Measurements from ENCODE around the gene EYS. TPM values are rescaled to one million over a fixed set of nuclear protein-coding genes. Genes with fewer than 3 reads are reported as not detected.
"Not testable (repeated sequence)": the region's sequence is repeated elsewhere in the genome, so short reads cannot be mapped to it uniquely, and the experiment has no call there.

Gene EYS
- total RNA-seq, 4 donors from 2014 or later, result under 0.01 TPM; not detected in 3

DNA sequence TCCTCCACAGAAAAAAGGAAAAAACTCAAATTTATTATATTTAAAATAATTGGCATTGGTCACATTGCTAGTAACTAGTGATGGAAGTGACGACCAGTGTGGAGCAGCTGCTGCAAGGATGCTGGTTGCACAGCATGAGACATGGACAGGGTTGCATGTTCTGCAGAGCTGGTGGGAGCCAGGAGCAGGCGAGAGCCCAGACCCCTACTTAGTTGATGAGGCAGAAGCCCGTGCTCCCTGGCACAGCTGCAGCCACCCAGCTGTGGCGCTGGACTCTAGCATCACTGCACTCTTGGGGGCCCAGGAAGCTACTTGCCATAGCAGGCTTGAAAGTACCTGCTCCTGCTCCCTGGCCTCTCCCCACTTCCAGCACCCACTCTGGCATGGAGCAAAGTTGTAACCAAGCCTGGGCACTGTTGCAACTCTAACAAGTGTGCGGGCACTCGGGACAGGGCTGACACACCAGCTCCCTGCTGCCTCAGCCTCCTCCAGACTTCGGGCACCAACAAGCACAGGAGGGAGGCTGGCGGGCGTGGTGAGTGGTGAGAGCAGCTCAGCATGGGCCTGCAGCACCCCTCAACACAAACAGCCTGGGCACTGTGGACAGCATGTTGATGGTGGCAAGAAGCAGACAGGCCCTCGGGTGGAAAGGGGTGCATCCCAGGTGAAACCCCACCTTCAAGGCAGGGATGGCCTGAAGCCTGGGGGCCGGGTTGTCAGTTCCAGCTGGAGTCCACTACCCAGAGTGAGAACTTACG lies 69.6 kb downstream of the EYS start:
- DNase-seq (ENCODE audit: extremely low spot score), result no peak
- Histone ChIP-seq H3K9me3 (no peaks in the 10 kb centered on the region), H3K27me3 (peaks cover 0 to 3% (median 0%) of the 10 kb centered on the region in 4 donors), H3K4me1 (no peaks in the 10 kb centered on the region), H3K36me3 (no peaks in the 10 kb centered on the region), H3K4me3 (no peak overlapping the region), H3K27ac (replicated peaks in 1 of 4) (no peak overlapping the region)
- WGBS, result 87% methylated on average over 10 of the region's 12 CpGs
- intact Hi-C loops (cut with DNase I), result no loop called here
- TF ChIP-seq POLR2A (IDR thresholded peaks at IDR 0.05; ENCODE audit: low read depth) (no peak), POLR2AphosphoS5 (IDR thresholded peaks at IDR 0.05) (no peak), EP300 (IDR thresholded peaks at IDR 0.05) (no peak)
- TF ChIP-seq, protein P1, sequence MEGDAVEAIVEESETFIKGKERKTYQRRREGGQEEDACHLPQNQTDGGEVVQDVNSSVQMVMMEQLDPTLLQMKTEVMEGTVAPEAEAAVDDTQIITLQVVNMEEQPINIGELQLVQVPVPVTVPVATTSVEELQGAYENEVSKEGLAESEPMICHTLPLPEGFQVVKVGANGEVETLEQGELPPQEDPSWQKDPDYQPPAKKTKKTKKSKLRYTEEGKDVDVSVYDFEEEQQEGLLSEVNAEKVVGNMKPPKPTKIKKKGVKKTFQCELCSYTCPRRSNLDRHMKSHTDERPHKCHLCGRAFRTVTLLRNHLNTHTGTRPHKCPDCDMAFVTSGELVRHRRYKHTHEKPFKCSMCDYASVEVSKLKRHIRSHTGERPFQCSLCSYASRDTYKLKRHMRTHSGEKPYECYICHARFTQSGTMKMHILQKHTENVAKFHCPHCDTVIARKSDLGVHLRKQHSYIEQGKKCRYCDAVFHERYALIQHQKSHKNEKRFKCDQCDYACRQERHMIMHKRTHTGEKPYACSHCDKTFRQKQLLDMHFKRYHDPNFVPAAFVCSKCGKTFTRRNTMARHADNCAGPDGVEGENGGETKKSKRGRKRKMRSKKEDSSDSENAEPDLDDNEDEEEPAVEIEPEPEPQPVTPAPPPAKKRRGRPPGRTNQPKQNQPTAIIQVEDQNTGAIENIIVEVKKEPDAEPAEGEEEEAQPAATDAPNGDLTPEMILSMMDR (IDR thresholded peaks at IDR 0.05), result no peak

- intact Hi-C loops (cut with DNase I), result no loop called here
- H3K4me1 ChIP-seq, result no peaks in the 10 kb centered on the region
- no peak for DNase-seq (ENCODE audit: extremely low spot score)
- 93% methylated on average over 1 of the region's 1 CpG for WGBS
- H3K36me3 ChIP-seq, result no peaks in the 10 kb centered on the region
- no peak overlapping the region for H3K4me3 ChIP-seq
- H3K9me3 ChIP-seq, result no peaks in the 10 kb centered on the region
- peaks cover 0 to 3% (median 0%) of the 10 kb centered on the region in 4 donors for H3K27me3 ChIP-seq
- no peak overlapping the region for H3K27ac ChIP-seq (replicated peaks in 1 of 4)
- TF ChIP-seq, protein P1 (IDR thresholded peaks at IDR 0.05), result no peak
- TF ChIP-seq POLR2A (IDR thresholded peaks at IDR 0.05; ENCODE audit: low read depth) (no peak), POLR2AphosphoS5 (IDR thresholded peaks at IDR 0.05) (no peak), EP300 (IDR thresholded peaks at IDR 0.05) (no peak)
Observed at GRCh38 chr6:65633501-65633900, 73.5 kb downstream of the EYS start.

DNA sequence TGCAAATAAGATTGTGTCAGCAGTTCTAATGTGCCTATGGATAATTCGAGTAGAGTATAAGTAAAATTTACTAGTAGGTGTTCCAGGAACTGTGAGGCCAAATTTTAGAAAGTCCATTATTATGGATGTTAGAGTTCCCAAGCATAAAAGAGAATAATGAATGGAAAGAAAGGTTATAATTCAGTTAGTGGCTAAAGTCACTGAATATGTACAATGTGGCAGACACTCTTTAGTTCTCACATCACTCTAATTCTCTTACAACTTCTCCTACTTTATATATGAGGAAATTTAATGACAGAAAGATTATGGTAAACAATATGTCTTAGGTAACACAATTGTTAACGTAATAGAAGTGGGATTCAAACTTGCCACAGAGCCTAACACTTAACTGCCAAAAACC lies 75.3 kb downstream of the EYS start:
- Histone ChIP-seq H3K9me3 (no peaks in the 10 kb centered on the region), H3K4me1 (no peaks in the 10 kb centered on the region), H3K27me3 (no peaks in the 10 kb centered on the region), H3K4me3 (no peak overlapping the region), H3K27ac (replicated peaks in 1 of 4) (no peak overlapping the region), H3K36me3 (no peaks in the 10 kb centered on the region)
- DNase-seq (ENCODE audit: extremely low spot score), result no peak
- TF ChIP-seq POLR2AphosphoS5 (IDR thresholded peaks at IDR 0.05) (no peak), POLR2A (IDR thresholded peaks at IDR 0.05; ENCODE audit: low read depth) (no peak), EP300 (IDR thresholded peaks at IDR 0.05) (no peak)
- TF ChIP-seq, protein P1 (IDR thresholded peaks at IDR 0.05), result no peak
- intact Hi-C loops (cut with DNase I), result no loop called here
- WGBS, result 65% methylated on average over 2 of the region's 2 CpGs

- H3K27me3 ChIP-seq; DNase-seq (ENCODE audit: extremely low spot score); H3K36me3 ChIP-seq; H3K4me3 ChIP-seq; H3K27ac ChIP-seq (replicated peaks in 1 of 4); H3K4me1 ChIP-seq; H3K9me3 ChIP-seq; intact Hi-C loops (cut with DNase I): not testable (repeated sequence)
- WGBS, result 93% methylated on average over 5 of the region's 35 CpGs
Observed at GRCh38 chr6:65627434-65627999, 79.5 kb downstream of the EYS start.

GRCh38 chr6:65627015-65627414 lies 80.0 kb downstream of the EYS start:
- Histone ChIP-seq H3K36me3 (no peaks in the 10 kb centered on the region), H3K9me3 (no peaks in the 10 kb centered on the region), H3K27ac (replicated peaks in 1 of 4) (no peak overlapping the region), H3K4me1 (no peaks in the 10 kb centered on the region), H3K4me3 (no peak overlapping the region), H3K27me3 (no peaks in the 10 kb centered on the region)
- no peak for DNase-seq (ENCODE audit: extremely low spot score)
- TF ChIP-seq, protein P1 (IDR thresholded peaks at IDR 0.05), result no peak
- no peak for TF ChIP-seq POLR2A (IDR thresholded peaks at IDR 0.05; ENCODE audit: low read depth)
- no peak for TF ChIP-seq POLR2AphosphoS5 (IDR thresholded peaks at IDR 0.05)
- TF ChIP-seq EP300 (IDR thresholded peaks at IDR 0.05), result no peak
- 95% methylated on average over 5 of the region's 5 CpGs for WGBS
- intact Hi-C loops (cut with DNase I), result no loop called here
